ENCODE measurements around the gene EXTL2. TPM values are rescaled to one million over a fixed set of nuclear protein-coding genes. Genes with fewer than 3 reads are reported as not detected.
"Not testable (repeated sequence)": the region's sequence is repeated elsewhere in the genome, so short reads cannot be mapped to it uniquely, and the experiment has no call there.

EXTL2 gene
- total and polyA plus RNA-seq, 8 donors = 2.9 to 33.5 (median 4.4) TPM; not detected in 1

DNA sequence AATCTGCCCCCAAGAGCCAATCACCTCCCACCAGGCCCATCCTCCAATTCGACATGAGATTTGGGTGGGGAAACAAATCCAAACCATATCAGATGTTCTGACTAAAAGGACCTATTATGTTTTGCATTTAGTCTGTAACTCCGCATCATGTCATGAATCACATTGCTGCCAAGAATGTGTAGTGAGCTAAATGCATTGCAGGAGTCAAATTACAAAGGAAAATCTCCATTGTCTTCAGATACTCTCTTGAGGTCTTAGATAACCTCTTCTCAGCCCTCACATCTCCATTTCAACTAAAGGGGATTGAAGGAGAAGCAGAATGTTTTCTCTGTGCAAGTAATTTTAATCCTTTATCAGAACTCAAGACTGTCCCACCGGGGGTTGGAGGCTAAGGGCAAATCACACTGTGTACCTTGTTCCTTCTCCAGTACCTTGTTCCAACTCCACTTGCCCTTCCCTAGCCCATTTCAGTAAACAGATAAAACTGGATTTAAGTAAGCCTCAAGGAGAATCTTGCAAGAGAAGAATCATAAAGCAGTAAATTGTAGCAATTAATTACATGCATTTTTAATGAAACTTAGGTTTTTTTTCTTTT lies 34.1 kb downstream of the EXTL2 start:
- no peak overlapping the region for H3K4me3 ChIP-seq
- no peaks in the 10 kb centered on the region for H3K27me3 ChIP-seq
- TF ChIP-seq POLR2A (IDR thresholded peaks at IDR 0.05) = no peak
- no peak for TF ChIP-seq EP300 (IDR thresholded peaks at IDR 0.05)
- TF ChIP-seq POLR2AphosphoS5 (IDR thresholded peaks at IDR 0.05) = no peak
- TF ChIP-seq CTCF (IDR thresholded peaks at IDR 0.05) = no peak
- H3K36me3 ChIP-seq = no peaks in the 10 kb centered on the region
- H3K9me3 ChIP-seq = no peaks in the 10 kb centered on the region
- intact Hi-C loops (cut with DNase I; ENCODE audit: low total_unique reads) = loop anchor here (5.0 to 10.0 kb wide), 2 partner anchors 253 to 396 kb away; no protein-coding TSS in a partner anchor
- 39 to 63% (median 46%) methylated on average over 3 of the region's 3 CpGs for WGBS, 5 donors
- DNase-seq = peak in 1 of 2 donors; percentile 18
- no peak overlapping the region for H3K27ac ChIP-seq
- no peaks in the 10 kb centered on the region for H3K4me1 ChIP-seq

DNA sequence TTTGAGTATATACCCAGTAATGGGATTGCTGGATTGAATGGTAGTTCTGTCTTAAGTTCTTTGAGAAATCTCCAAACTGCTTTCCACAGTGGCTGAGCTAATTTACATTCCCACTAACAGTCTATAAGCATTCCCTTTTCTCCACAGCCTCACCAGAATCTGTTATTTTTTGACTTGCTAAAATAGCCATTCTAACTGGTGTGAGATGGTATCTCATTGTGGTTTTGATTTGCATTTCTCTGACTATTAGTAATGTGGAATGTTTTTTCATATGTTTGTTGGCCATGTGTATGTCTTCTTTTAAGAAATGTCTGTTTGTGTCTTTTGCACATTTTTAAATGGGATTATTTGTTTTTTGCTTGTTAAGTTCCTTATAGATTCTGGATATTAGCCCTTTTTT lies 39.5 kb downstream of the EXTL2 start:
- H3K36me3 ChIP-seq; H3K4me3 ChIP-seq; H3K4me1 ChIP-seq; H3K27me3 ChIP-seq; H3K27ac ChIP-seq; DNase-seq; intact Hi-C loops (cut with DNase I; ENCODE audit: low total_unique reads); H3K9me3 ChIP-seq: not testable (repeated sequence)

GRCh38 chr1:100852976-100853375 lies 41.7 kb downstream of the EXTL2 start:
- intact Hi-C loops (cut with DNase I; ENCODE audit: low total_unique reads) = no loop called here
- no peaks in the 10 kb centered on the region for H3K27me3 ChIP-seq
- no peak overlapping the region for H3K4me3 ChIP-seq
- no peak for DNase-seq
- 91 to 95% (median 93%) methylated on average over 3 of the region's 3 CpGs for WGBS, 5 donors
- TF ChIP-seq POLR2AphosphoS5 (IDR thresholded peaks at IDR 0.05) (no peak), EP300 (IDR thresholded peaks at IDR 0.05) (no peak)
- H3K4me1 ChIP-seq = no peaks in the 10 kb centered on the region
- H3K9me3 ChIP-seq = no peaks in the 10 kb centered on the region
- no peak overlapping the region for H3K27ac ChIP-seq
- no peaks in the 10 kb centered on the region for H3K36me3 ChIP-seq

DNA sequence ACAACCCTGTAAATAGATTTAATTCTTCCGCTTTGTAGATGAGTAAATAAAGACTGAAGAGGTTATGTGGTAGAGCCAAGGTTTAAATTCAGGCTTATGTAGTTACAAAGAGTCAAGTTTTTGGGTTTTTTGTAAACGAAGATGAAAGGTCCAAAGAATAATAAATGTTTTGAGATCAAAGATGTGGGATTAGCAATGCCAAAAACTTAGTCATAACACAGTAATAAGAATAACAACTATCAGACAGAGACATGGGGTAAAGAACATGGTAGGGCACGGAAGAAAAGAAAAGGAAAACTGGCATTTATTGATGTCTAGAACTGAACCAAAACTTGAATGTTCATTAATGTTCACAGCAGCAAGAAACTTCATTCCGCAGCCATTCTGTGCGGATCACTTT lies 42.9 kb downstream of the EXTL2 start:
- 77 to 89% (median 85%) methylated on average over 5 of the region's 5 CpGs for WGBS, 5 donors
- intact Hi-C loops (cut with DNase I; ENCODE audit: low total_unique reads) = no loop called here
- H3K9me3 ChIP-seq = no peaks in the 10 kb centered on the region

GRCh38 chr1:100847361-100848082 lies 47.1 kb downstream of the EXTL2 start:
- no peaks in the 10 kb centered on the region for H3K9me3 ChIP-seq
- peak in 1 of 2 donors; percentile 20 for DNase-seq
- H3K4me1 ChIP-seq = no peaks in the 10 kb centered on the region
- peak overlapping the region in 1 of 4 donors; percentile 22 for H3K4me3 ChIP-seq
- no peaks in the 10 kb centered on the region for H3K36me3 ChIP-seq
- peak overlapping the region in 1 of 5 donors; percentile 7 for H3K27ac ChIP-seq
- no peak for TF ChIP-seq POLR2A (IDR thresholded peaks at IDR 0.05)
- TF ChIP-seq CTCF (IDR thresholded peaks at IDR 0.05) = no peak
- TF ChIP-seq POLR2AphosphoS5 (IDR thresholded peaks at IDR 0.05) = no peak
- no peak for TF ChIP-seq EP300 (IDR thresholded peaks at IDR 0.05)
- H3K27me3 ChIP-seq = no peaks in the 10 kb centered on the region
- intact Hi-C loops (cut with DNase I; ENCODE audit: low total_unique reads) = no loop called here
- WGBS, 5 donors = 2 to 13% (median 10%) methylated on average over 2 of the region's 2 CpGs

More for the DNA sequence above, 42.9 kb downstream of the EXTL2 start:
- Histone ChIP-seq H3K36me3 (no peaks in the 10 kb centered on the region), H3K27ac (no peak overlapping the region), H3K4me1 (no peaks in the 10 kb centered on the region), H3K4me3 (no peak overlapping the region), H3K27me3 (no peaks in the 10 kb centered on the region)
- no peak for DNase-seq
- TF ChIP-seq POLR2A (IDR thresholded peaks at IDR 0.05) = no peak
- TF ChIP-seq EP300 (IDR thresholded peaks at IDR 0.05) = no peak
- no peak for TF ChIP-seq POLR2AphosphoS5 (IDR thresholded peaks at IDR 0.05)
- no peak for TF ChIP-seq CTCF (IDR thresholded peaks at IDR 0.05)

- H3K27me3 ChIP-seq; DNase-seq; intact Hi-C loops (cut with DNase I; ENCODE audit: low total_unique reads); H3K36me3 ChIP-seq; H3K4me1 ChIP-seq; H3K9me3 ChIP-seq; H3K4me3 ChIP-seq; H3K27ac ChIP-seq: not testable (repeated sequence)
- 97 to 100% (median 98%) methylated on average over 2 of the region's 2 CpGs for WGBS, 5 donors
These were observed 51.5 kb downstream of the EXTL2 start for GRCh38 chr1:100843160-100843559.

All from stomach (tissue), 9 donors.